ENCODE results near the gene C1orf174. TPM values are rescaled to one million over a fixed set of nuclear protein-coding genes. Genes with fewer than 3 reads are reported as not detected.

C1orf174 gene
- total RNA-seq (2021; ENCODE audit: unreplicated experiment): 41.2 TPM
- 25.0 TPM for polyA plus RNA-seq (2012; ENCODE audit: insufficient read length)
- percentile 82 among the genes with signal in this experiment for Bru-seq, nascent RNA
- BruChase-seq, experiment 1, labeled RNA remaining after a 2-hour chase: percentile 88 among the genes with signal in this experiment
- percentile 83 among the genes with signal in this experiment for BruChase-seq, experiment 2, labeled RNA remaining after a 6-hour chase
- long read RNA-seq, transcript C1orf174-201 (4 exons, 1,666 nt): major isoform, 89 of 108 reads
- long read RNA-seq, partial matches to known transcripts: 5 of 108 reads
- long read RNA-seq, other reads (novel, unspliced or antisense): 14 of 108 reads

DNA sequence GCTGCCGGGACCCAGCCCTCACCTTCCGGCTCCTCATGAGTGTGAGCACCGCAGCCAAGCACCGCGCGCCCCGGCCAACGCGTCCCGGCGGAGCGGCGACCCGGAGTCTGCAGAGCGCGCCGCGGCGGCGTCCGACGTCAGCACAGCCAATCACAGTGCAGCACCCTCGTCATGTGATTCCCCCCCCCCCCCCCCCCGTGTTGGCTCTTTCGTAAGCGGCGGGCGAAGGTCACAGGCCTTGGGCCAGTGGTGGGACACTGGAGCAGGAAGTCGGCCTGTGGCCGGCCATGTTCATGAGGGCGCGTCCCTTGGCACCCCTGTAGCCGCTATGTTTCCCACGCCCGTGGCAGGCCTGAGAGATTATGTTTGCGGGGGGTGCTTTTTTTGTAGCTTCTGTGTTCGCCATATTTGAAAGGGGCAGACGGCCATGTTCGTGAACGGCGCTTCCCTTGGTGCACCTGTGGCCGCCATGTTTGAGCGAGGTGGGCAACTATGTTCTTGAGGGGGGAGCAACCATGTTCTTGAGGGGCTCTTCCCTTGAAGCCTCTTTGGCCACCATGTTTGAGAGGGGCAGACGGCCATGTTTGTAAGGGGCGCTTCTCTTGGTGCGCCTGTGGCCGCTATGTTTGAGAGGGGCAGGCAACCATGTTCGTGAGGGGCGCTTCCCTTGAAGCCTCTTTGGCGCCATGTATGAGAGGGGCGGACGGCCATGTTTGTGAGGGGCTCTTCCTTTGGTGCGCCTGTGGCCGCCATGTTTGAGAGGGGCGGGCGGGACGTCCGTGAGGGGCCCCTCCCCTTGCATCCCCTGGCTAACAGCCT lies at the start of gene C1orf174:
Gene C1orf174, minus strand, starts transcription at position 123 of the 819 bp plus-strand sequence. Its CDS starts 86 bp downstream, at position 37.
- ChIA-PET POLR2A (interaction anchor here (0.8 kb wide), 1 partner anchor 97 kb away, joined by 15 read pairs; no protein-coding TSS in a partner anchor), CTCF (interaction anchor here (0.6 kb wide), 1 partner anchor 69 kb away, joined by 4 read pairs; no protein-coding TSS in a partner anchor)
- Histone ChIP-seq H3K4me1 (ENCODE audit: control insufficient read depth, insufficient read depth, low read length) (no peaks in the 10 kb centered on the region), H3K9me3 (ENCODE audit: control insufficient read depth, insufficient read depth, low read depth, low read length) (no peaks in the 10 kb centered on the region; the same call in 1 of the 2 replicates), H3K36me3 (ENCODE audit: control insufficient read depth, insufficient read depth, low read length) (no peaks in the 10 kb centered on the region; the same call in 1 of the 2 replicates), H3K4me3 (ENCODE audit: low read depth in 2 of 2, low read length in 2 of 2) (peak within 1 kb of the TSS; percentile 87 to 96), H3K27ac (ENCODE audit: low read length) (peak within 1 kb of the TSS; percentile 94), H3K27me3 (ENCODE audit: control insufficient read depth, insufficient read depth, low read length) (no peaks in the 10 kb centered on the region)
- intact Hi-C loops (cut with micrococcal nuclease; ENCODE audit: unreplicated experiment) (loop anchor here (1.0 kb wide), 1 partner anchor 43 kb away; the partner anchor contains the start of genes CEP104 and DFFB), in situ Hi-C loops (cut with HindIII; ENCODE audit: low pct_unique_long_range_greater_than_20kb, low sequenced_read_pairs) (no loop called here)
- ATAC-seq (peak; percentile 89), DNase-seq (ENCODE audit: low read depth, low spot score) (peak; percentile 91)
- TF ChIP-seq POLR2AphosphoS5 (IDR thresholded peaks at IDR 0.05; ENCODE audit: low read depth, low read length) (peak; percentile 62), TCF7L2 (IDR thresholded peaks at IDR 0.05; ENCODE audit: low read depth, low read length) (0 out of 2 replicates have a peak, but pooled peaks have one; percentile 15), REST (IDR thresholded peaks at IDR 0.05; ENCODE audit: insufficient read depth in 1 of 2, low read depth in 2 of 2, low read length in 1 of 2) (no peak)
- TSS peak; percentile 81 for BruUV-seq (replicated peaks)

- Histone ChIP-seq H3K9me3 (ENCODE audit: control insufficient read depth, insufficient read depth, low read depth, low read length) (no peaks in the 10 kb centered on the region), H3K27ac (ENCODE audit: low read length) (no peak overlapping the region), H3K4me3 (ENCODE audit: low read depth in 2 of 2, low read length in 2 of 2) (no peak overlapping the region), H3K4me1 (ENCODE audit: control insufficient read depth, insufficient read depth, low read length) (no peaks in the 10 kb centered on the region), H3K27me3 (ENCODE audit: control insufficient read depth, insufficient read depth, low read length) (peaks cover 5% of the 10 kb centered on the region; the same call in 1 of the 2 replicates), H3K36me3 (ENCODE audit: control insufficient read depth, insufficient read depth, low read length) (no peaks in the 10 kb centered on the region)
- in situ Hi-C loops (cut with HindIII; ENCODE audit: low pct_unique_long_range_greater_than_20kb, low sequenced_read_pairs): no loop called here
- intact Hi-C loops (cut with micrococcal nuclease; ENCODE audit: unreplicated experiment): no loop called here
- ATAC-seq: no peak
- ChIA-PET POLR2A (no interaction called here), CTCF (no interaction called here)
- DNase-seq (ENCODE audit: low read depth, low spot score): no peak
- TF ChIP-seq POLR2AphosphoS5 (IDR thresholded peaks at IDR 0.05; ENCODE audit: low read depth, low read length) (no peak), CTCF (IDR thresholded peaks at IDR 0.05) (no peak), REST (IDR thresholded peaks at IDR 0.05; ENCODE audit: insufficient read depth in 1 of 2, low read depth in 2 of 2, low read length in 1 of 2) (no peak), SIN3A (IDR thresholded peaks at IDR 0.05; ENCODE audit: borderline replicate concordance, insufficient read depth, low read depth, low read length) (no peak), TCF7L2 (IDR thresholded peaks at IDR 0.05; ENCODE audit: low read depth, low read length) (no peak)
- BruUV-seq (replicated peaks): no TSS peak
Observed at GRCh38 chr1:3948344-3948743, 48.3 kb upstream of the C1orf174 start.

Data from Panc1 (cell line).